ENCODE measurements around the gene UNKL.

DNA sequence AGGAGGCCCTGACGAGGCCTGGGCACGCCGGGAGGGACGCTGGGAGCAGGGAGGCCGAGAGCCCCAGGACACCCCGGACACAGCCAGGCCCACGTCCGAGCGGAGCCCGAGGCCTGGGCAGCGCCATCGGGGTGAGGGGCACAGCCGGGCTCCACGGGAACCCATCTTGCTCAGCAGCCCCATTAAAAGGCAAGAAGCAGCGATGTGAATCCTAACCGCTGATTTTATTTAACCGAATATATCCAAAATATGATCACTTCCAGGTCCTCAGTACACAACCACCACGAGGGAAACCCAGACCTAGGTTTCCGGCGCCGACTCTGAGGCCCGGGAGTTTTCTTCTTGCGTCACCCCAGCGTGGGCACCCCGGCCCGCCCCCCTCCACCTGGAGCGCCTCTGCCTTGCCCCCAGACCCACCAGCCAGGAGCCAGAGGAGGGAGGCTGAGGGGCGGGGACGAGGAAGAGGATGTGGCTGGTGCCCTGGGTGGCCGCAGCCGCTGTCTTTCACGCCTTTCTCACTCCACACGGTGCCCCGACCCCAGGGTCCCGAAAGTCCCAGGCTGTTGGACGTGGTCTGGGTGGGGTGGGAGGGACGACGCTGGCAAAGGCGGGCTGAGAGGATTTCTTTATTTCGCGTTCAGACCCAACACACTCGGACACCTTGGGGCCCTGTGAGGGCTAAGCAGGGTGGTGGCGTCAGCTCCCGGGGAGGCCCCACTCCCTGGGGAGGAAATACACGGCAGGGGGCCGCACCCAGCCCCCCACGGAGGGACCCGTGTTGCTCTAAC lies 30.4 kb upstream of the UNKL start:
- TF ChIP-seq ZNF391 (tag by site-specific recombination; IDR thresholded peaks at IDR 0.05; ENCODE audit: borderline replicate concordance, low read depth) (no peak), ZNF335 (tag by site-specific recombination; conservative IDR thresholded peaks at IDR 0.05) (no peak), ZNF184 (tag by site-specific recombination; IDR thresholded peaks at IDR 0.05) (no peak), ZNF510 (tag by site-specific recombination; IDR thresholded peaks at IDR 0.05; ENCODE audit: insufficient replicate concordance) (no peak), BCL11B (tag by site-specific recombination; IDR thresholded peaks at IDR 0.05; ENCODE audit: low read depth) (no peak), ZNF501 (tag by site-specific recombination; IDR thresholded peaks at IDR 0.05) (no peak), ZNF23 (tag by site-specific recombination; IDR thresholded peaks at IDR 0.05; ENCODE audit: borderline replicate concordance) (no peak), KLF10 (tag by site-specific recombination; IDR thresholded peaks at IDR 0.05) (no peak), ZNF175 (tag by site-specific recombination; IDR thresholded peaks at IDR 0.05) (no peak), ZNF548 (tag by site-specific recombination; IDR thresholded peaks at IDR 0.05) (no peak)
- TF ChIP-seq, protein P1, sequence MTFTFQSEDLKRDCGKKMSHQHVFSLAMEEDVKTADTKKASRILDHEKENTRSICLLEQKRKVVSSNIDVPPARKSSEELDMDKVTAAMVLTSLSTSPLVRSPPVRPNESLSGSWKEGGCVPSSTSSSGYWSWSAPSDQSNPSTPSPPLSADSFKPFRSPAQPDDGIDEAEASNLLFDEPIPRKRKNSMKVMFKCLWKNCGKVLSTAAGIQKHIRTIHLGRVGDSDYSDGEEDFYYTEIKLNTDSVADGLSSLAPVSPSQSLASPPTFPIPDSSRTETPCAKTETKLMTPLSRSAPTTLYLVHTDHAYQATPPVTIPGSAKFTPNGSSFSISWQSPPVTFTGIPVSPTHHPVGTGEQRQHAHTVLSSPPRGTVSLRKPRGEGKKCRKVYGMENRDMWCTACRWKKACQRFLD (tag by site-specific recombination; IDR thresholded peaks at IDR 0.05) = no peak
- TF ChIP-seq, protein P2, sequence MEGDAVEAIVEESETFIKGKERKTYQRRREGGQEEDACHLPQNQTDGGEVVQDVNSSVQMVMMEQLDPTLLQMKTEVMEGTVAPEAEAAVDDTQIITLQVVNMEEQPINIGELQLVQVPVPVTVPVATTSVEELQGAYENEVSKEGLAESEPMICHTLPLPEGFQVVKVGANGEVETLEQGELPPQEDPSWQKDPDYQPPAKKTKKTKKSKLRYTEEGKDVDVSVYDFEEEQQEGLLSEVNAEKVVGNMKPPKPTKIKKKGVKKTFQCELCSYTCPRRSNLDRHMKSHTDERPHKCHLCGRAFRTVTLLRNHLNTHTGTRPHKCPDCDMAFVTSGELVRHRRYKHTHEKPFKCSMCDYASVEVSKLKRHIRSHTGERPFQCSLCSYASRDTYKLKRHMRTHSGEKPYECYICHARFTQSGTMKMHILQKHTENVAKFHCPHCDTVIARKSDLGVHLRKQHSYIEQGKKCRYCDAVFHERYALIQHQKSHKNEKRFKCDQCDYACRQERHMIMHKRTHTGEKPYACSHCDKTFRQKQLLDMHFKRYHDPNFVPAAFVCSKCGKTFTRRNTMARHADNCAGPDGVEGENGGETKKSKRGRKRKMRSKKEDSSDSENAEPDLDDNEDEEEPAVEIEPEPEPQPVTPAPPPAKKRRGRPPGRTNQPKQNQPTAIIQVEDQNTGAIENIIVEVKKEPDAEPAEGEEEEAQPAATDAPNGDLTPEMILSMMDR (tag by site-specific recombination; IDR thresholded peaks at IDR 0.05) = no peak
- TF ChIP-seq, protein P3, sequence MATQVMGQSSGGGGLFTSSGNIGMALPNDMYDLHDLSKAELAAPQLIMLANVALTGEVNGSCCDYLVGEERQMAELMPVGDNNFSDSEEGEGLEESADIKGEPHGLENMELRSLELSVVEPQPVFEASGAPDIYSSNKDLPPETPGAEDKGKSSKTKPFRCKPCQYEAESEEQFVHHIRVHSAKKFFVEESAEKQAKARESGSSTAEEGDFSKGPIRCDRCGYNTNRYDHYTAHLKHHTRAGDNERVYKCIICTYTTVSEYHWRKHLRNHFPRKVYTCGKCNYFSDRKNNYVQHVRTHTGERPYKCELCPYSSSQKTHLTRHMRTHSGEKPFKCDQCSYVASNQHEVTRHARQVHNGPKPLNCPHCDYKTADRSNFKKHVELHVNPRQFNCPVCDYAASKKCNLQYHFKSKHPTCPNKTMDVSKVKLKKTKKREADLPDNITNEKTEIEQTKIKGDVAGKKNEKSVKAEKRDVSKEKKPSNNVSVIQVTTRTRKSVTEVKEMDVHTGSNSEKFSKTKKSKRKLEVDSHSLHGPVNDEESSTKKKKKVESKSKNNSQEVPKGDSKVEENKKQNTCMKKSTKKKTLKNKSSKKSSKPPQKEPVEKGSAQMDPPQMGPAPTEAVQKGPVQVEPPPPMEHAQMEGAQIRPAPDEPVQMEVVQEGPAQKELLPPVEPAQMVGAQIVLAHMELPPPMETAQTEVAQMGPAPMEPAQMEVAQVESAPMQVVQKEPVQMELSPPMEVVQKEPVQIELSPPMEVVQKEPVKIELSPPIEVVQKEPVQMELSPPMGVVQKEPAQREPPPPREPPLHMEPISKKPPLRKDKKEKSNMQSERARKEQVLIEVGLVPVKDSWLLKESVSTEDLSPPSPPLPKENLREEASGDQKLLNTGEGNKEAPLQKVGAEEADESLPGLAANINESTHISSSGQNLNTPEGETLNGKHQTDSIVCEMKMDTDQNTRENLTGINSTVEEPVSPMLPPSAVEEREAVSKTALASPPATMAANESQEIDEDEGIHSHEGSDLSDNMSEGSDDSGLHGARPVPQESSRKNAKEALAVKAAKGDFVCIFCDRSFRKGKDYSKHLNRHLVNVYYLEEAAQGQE (tag by site-specific recombination; IDR thresholded peaks at IDR 0.05) = no peak
- TF ChIP-seq, protein P4, sequence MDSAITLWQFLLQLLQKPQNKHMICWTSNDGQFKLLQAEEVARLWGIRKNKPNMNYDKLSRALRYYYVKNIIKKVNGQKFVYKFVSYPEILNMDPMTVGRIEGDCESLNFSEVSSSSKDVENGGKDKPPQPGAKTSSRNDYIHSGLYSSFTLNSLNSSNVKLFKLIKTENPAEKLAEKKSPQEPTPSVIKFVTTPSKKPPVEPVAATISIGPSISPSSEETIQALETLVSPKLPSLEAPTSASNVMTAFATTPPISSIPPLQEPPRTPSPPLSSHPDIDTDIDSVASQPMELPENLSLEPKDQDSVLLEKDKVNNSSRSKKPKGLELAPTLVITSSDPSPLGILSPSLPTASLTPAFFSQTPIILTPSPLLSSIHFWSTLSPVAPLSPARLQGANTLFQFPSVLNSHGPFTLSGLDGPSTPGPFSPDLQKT (IDR thresholded peaks at IDR 0.05; ENCODE audit: borderline replicate concordance, low read depth, low read length) = no peak
